ENCODE data around the gene RETN.

DNA sequence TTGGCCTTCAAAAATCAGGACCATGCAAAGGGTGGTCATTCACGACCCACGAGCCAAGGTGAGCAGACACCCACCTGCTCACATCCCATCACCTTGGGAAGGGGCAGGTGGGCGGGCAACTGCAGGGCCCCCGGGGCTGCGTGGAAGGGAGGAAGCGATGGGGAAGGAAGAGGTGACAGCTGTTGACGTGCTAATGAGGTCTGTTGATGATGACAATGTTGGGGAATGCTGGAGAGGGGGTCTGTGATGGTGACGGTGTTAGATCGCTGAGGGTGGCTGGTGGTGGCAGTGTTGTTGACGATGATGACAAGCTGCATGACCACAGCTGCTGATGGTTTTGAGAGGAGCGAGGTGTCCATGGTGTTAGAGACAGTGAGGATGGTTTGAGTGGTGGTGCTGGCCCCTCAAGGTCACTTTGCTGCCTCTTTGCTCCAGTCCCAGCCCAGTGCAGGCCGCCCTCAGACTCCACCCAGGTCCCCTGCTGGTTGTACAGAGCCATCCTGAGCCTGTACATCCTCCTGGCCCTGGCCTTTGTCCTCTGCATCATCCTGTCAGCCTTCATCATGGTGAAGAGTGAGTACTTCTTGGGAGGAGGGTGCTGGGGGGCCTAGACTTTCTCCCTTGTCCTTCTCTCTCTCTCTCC lies 8.9 kb downstream of the RETN start:
- TF ChIP-seq REST (IDR thresholded peaks at IDR 0.05; ENCODE audit: insufficient read depth in 1 of 2, low read depth in 2 of 2, low read length in 2 of 2) (no peak), TAF1 (IDR thresholded peaks at IDR 0.05; ENCODE audit: borderline replicate concordance, insufficient read depth, low read length) (no peak), POLR2AphosphoS5 (IDR thresholded peaks at IDR 0.05; ENCODE audit: low read depth, low read length) (no peak)
